ENCODE measurements around the gene DSE. TPM values are rescaled to one million over a fixed set of nuclear protein-coding genes. Genes with fewer than 3 reads are reported as not detected.

DSE gene
- total and polyA plus RNA-seq, 2 donors (not counting 1 experiment from before 2014, with no cell fraction given), result 8.3 to 8.6 TPM

DNA sequence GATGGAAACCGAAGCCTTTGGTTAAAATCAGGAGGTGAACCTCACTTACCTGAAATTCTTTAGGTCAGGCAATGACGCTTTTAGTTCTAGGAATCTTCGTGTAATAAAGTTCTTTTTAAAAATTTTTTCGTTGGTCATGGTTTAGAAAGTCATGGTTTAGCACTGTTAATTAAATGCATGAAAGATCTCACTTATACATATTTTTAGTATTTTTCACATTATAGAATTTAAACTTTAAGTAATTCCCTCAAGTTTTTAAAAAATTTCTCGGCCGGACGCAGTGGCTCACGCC is 1.1 kb downstream of the DSE start:
- Histone ChIP-seq H3K79me2 (ENCODE audit: control insufficient read depth, insufficient read depth, low read length) (peaks cover 65% of the 10 kb centered on the region), H3K4me3 (ENCODE audit: control extremely low read depth in 1 of 5, extremely low read depth in 1 of 5, insufficient read depth in 1 of 5, low read depth in 2 of 5, low read length in 4 of 5) (peak overlapping the region; percentile 62 to 89 (median 85)), H3K4me2 (replicated peaks; ENCODE audit: low read depth, low read length, poor library complexity, severe bottlenecking) (peak overlapping the region; percentile 89), H3K27me3 (replicated peaks in 1 of 4; ENCODE audit: control extremely low read depth in 1 of 4, control insufficient read depth in 3 of 4, insufficient read depth in 4 of 4, low read length in 3 of 4) (peaks cover 0 to 2% (median 0%) of the 10 kb centered on the region in 4 experiments), H3K27ac (ENCODE audit: low read length in 2 of 2) (peak overlapping the region in 1 of 2 donors; percentile 91), H3K9ac (ENCODE audit: low read length) (peak overlapping the region; percentile 85), H2AFZ (ENCODE audit: insufficient read depth, low read depth, low read length, poor library complexity, severe bottlenecking) (peak overlapping the region; percentile 87), H4K20me1 (ENCODE audit: control insufficient read depth, insufficient read depth, low read length, poor library complexity, severe bottlenecking) (peaks cover 14% of the 10 kb centered on the region), H3K4me1 (ENCODE audit: control insufficient read depth in 2 of 2, insufficient read depth in 2 of 2, low read length in 2 of 2) (peaks cover 28 to 30% of the 10 kb centered on the region in 2 donors), H3K9me3 (ENCODE audit: control extremely low read depth in 1 of 3, control insufficient read depth in 2 of 3, insufficient read depth in 1 of 3, low read length in 2 of 3) (no peaks in the 10 kb centered on the region), H3K36me3 (replicated peaks in 1 of 2; ENCODE audit: control extremely low read depth in 1 of 2, control insufficient read depth in 1 of 2, extremely low read depth in 1 of 2, insufficient read depth in 2 of 2, low read length in 1 of 2) (peaks cover 0 to 2% of the 10 kb centered on the region in 2 experiments)
- WGBS (ENCODE audit: insufficient coverage), result no CpG with 5 or more reads among the region's 8 CpGs
- H3K27ac Mint-ChIP-seq, result peak overlapping the region; percentile 65
- intact Hi-C loops (cut with micrococcal nuclease), result loop anchor here (2.0 kb wide), 2 partner anchors 21 to 91 kb away; no protein-coding TSS in a partner anchor
- CTCF ChIA-PET, result interaction anchor here (0.7 to 2.3 kb wide), 3 partner anchors 21 to 161 kb away, joined by 3 to 7 read pairs (median 4); no protein-coding TSS in a partner anchor
- peaks cover 9% of the 10 kb centered on the region for H3K27me3 Mint-ChIP-seq
- H3K4me3 Mint-ChIP-seq, result peak overlapping the region; percentile 92
- POLR2A ChIA-PET, result interaction anchor here (1.0 to 1.3 kb wide), 4 partner anchors 18 to 39 kb away, joined by 3 to 4 read pairs (median 3); no protein-coding TSS in a partner anchor
- peaks cover 30% of the 10 kb centered on the region for H3K4me1 Mint-ChIP-seq
- no peak for TF ChIP-seq EZH2 (IDR thresholded peaks at IDR 0.05; ENCODE audit: borderline replicate concordance, insufficient read depth, low read depth, low read length, poor library complexity, severe bottlenecking)
- TF ChIP-seq, protein P1, sequence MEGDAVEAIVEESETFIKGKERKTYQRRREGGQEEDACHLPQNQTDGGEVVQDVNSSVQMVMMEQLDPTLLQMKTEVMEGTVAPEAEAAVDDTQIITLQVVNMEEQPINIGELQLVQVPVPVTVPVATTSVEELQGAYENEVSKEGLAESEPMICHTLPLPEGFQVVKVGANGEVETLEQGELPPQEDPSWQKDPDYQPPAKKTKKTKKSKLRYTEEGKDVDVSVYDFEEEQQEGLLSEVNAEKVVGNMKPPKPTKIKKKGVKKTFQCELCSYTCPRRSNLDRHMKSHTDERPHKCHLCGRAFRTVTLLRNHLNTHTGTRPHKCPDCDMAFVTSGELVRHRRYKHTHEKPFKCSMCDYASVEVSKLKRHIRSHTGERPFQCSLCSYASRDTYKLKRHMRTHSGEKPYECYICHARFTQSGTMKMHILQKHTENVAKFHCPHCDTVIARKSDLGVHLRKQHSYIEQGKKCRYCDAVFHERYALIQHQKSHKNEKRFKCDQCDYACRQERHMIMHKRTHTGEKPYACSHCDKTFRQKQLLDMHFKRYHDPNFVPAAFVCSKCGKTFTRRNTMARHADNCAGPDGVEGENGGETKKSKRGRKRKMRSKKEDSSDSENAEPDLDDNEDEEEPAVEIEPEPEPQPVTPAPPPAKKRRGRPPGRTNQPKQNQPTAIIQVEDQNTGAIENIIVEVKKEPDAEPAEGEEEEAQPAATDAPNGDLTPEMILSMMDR (IDR thresholded peaks at IDR 0.05), result no peak
- DNase-seq (no peak), ATAC-seq (ENCODE audit: low read depth) (no peak)
- H3K9me3 Mint-ChIP-seq (ENCODE audit: insufficient read depth), result no peaks in the 10 kb centered on the region

DNA sequence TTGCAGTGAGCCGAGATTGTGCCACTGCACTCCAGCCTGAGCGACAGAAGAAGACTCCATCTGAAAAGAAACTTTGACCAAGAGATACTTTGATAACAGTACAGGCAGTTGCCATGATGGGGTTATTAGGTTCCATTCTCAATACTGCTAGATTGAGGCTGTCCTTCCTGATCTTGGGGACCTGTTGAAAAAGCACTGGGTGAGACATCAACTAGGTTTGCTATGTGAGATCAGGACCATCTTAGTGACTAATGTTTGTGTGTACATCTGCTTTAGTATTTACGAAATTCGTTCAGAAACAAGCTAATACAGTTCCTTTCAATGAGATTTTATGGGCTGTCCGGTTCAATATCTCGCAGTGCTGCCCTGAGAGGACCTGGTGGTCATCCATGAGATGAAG is 2.6 kb downstream of the DSE start:
- Histone ChIP-seq H3K27ac (ENCODE audit: low read length in 2 of 2) (no peak overlapping the region), H3K4me1 (ENCODE audit: control insufficient read depth in 2 of 2, insufficient read depth in 2 of 2, low read length in 2 of 2) (peaks cover 22 to 23% of the 10 kb centered on the region in 2 donors), H3K36me3 (replicated peaks in 1 of 2; ENCODE audit: control extremely low read depth in 1 of 2, control insufficient read depth in 1 of 2, extremely low read depth in 1 of 2, insufficient read depth in 2 of 2, low read length in 1 of 2) (peaks cover 0 to 2% of the 10 kb centered on the region in 2 experiments), H4K20me1 (ENCODE audit: control insufficient read depth, insufficient read depth, low read length, poor library complexity, severe bottlenecking) (peaks cover 21% of the 10 kb centered on the region), H3K9me3 (ENCODE audit: control extremely low read depth in 1 of 3, control insufficient read depth in 2 of 3, insufficient read depth in 1 of 3, low read length in 2 of 3) (no peaks in the 10 kb centered on the region), H3K4me2 (replicated peaks; ENCODE audit: low read depth, low read length, poor library complexity, severe bottlenecking) (no peak overlapping the region), H3K4me3 (ENCODE audit: control extremely low read depth in 1 of 5, extremely low read depth in 1 of 5, insufficient read depth in 1 of 5, low read depth in 2 of 5, low read length in 4 of 5) (no peak overlapping the region), H2AFZ (ENCODE audit: insufficient read depth, low read depth, low read length, poor library complexity, severe bottlenecking) (no peak overlapping the region), H3K9ac (ENCODE audit: low read length) (no peak overlapping the region), H3K79me2 (ENCODE audit: control insufficient read depth, insufficient read depth, low read length) (peaks cover 72% of the 10 kb centered on the region), H3K27me3 (replicated peaks in 1 of 4; ENCODE audit: control extremely low read depth in 1 of 4, control insufficient read depth in 3 of 4, insufficient read depth in 4 of 4, low read length in 3 of 4) (no peaks in the 10 kb centered on the region)
- TF ChIP-seq, protein P1 (IDR thresholded peaks at IDR 0.05), result no peak
- TF ChIP-seq EZH2 (IDR thresholded peaks at IDR 0.05; ENCODE audit: borderline replicate concordance, insufficient read depth, low read depth, low read length, poor library complexity, severe bottlenecking), result no peak
- CTCF ChIA-PET, result interaction anchor here (0.6 to 1.8 kb wide), 4 partner anchors 17 to 275 kb away, joined by 3 to 4 read pairs (median 3); no protein-coding TSS in a partner anchor
- Mint-ChIP-seq H3K27ac (no peak overlapping the region), H3K4me1 (peaks cover 23% of the 10 kb centered on the region), H3K27me3 (peaks cover 4% of the 10 kb centered on the region), H3K4me3 (peak overlapping the region; percentile 13), H3K9me3 (ENCODE audit: insufficient read depth) (no peaks in the 10 kb centered on the region)
- DNase-seq, result no peak
- whole genome bisulfite sequencing (ENCODE audit: insufficient coverage), result 96% methylated on average over 6 of the region's 6 CpGs
- POLR2A ChIA-PET, result no interaction called here
- ATAC-seq (ENCODE audit: low read depth), result no peak
- intact Hi-C loops (cut with micrococcal nuclease), result no loop called here
